GM19099 (cell line): ENCODE results near the gene SEZ6.

Source experiments
- POLR2A ChIP-seq: IDR thresholded peaks from 3 replicates; pipeline ENCODE4 v1.6.1; 2011; ENCODE audit warnings: low read depth; ENCODE audit not compliant: insufficient read length; ENCODE audit errors: extremely low read depth

SEZ6 gene

DNA sequence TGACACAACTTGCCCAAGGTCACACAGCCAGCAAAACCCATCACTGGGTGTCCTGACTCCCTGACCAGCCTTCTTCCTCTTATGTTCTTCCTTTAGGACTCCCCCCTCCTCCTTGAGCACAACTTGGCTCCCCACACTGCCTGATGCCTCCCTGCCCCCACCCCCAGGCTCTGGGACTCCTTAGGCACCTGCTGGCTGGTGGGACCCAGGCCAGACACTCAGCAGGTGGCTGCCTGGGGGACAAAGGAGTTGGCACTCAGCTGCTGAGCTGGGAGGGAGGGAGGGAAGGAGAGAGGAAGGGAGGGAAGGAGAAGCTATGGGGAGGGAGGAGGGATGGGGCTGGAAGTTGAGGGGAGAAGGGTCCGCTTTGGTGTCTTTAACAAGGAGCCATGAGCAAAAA is 8.0 kb downstream of the SEZ6 start:
- no peak for TF ChIP-seq POLR2A

DNA sequence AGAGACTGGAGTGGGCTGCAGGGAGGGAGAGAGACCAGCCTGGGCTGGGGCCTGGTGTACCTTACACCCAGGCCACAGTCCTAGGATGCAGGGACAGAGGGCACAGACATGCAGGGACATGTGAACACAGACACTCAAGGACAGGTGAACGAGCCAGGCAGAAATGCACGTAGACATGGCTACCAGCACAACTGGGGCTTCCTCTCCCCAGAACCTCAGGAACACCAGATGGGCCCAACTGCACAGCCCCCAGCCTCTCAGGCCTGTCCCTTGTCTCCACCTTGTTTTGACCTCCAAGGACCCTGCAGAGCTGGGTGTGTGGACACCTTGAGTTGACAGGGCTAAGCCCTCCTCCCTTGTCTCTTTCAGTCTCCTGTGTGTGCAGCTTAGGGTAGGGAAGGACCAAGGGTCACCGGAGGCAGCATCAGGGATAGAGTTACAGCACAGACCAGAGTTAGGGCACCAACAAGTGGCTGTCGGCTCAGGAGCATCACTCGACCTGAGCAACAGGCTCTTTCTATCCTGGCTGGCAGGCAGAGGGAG is 9.2 kb downstream of the SEZ6 start:
- TF ChIP-seq POLR2A, result no peak

DNA sequence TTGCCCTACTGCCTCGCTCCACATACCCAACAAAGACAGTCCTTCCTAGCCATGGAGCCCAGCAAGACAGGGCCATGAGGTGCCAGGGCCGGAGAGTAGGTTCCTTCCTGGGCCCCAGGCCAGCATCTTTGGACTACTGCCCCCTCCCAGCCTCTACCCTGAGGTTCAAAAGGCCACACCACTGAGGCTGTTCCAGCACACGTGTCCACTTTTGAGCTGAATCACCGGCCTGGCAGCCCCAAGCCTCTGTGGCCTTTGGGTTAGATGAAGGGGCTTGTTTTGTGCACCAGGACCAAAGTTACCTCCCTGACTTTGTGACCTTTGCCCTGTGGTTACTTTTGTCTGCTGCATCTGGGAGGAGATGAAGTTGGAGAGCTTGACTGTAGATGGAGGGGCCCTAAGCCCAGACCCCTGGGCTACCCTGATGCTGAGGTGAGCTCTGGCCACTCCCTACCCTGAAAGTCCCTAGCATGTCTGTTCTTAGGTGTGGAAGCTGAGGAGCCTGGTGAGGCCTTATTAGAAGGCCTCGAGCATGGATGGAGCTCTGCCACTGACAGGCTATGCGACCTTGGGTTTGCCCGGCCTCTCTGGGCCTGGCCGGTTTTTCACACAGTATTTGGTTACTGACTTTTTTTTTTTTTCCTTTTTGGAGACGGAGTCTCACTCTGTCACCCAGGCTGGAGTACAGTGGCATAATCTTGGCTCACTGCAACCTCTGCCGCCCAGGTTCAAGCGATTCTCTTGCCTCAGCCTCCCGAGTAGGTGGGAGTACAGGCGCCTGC is 12.0 kb downstream of the SEZ6 start:
- no peak for TF ChIP-seq POLR2A

- no peak for TF ChIP-seq POLR2A
Measured at GRCh38 chr17:28992625-28993600, 12.9 kb downstream of the SEZ6 start.

DNA sequence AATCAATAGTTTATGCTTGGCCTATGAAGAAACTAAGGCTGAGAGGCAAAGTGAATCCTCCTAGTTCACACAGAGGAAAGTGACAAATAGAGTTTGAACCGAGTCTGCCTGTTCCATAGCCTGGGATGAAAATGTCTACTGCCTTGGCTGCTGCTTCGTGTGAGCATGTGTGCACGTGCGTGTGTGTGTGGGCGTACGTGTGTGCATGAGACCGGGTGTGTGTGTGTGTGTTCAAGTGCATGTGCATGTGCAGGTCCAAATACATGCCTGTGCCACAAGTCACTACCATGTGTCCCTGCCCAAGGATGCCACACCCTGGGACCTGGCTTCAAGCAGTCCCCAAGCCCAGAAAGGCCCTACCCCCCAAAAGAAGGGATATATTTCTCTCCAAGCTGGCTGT is 13.6 kb downstream of the SEZ6 start:
- TF ChIP-seq POLR2A, result no peak

DNA sequence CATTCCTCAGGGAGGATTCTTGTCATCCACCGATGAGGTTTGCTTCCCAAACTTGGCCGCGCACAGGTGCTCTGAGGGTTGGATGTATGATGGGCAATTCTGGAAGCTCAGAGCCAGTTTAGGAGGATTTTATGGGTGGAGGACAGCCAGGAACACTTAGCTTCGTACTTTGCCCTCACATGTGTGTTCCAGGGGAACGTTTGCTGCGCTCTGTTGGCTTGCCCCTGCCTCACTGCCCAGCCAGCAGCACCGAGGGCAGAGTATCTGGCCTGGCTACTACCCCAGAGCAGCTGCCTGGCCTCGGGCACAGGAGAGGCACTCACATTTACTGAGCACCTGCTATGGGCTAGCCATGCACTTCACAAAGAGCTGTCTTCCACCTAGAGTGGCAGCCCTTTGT is 14.1 kb downstream of the SEZ6 start:
- TF ChIP-seq POLR2A, result no peak

- no peak for TF ChIP-seq POLR2A
Measured at GRCh38 chr17:28989028-28989427, 16.8 kb downstream of the SEZ6 start.

DNA sequence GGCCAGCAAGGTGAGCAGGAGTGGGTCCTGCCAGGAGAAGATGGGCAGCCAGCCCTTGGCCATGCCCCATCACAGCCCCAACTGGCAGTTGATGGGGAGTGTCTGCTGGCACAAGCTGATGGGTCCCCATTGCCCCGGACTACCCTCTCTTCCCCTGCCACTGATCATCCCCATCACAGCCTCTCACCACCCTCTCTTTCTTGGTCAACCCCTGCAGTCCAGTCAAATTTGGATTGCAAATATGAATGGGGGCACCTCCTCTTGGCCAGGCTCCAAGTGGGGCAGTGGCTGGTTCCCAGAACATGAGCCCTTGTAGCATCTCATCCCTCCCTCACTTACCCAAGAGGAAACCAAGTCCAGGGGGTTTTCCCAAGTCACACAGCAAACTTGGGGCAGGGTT is 17.4 kb downstream of the SEZ6 start:
- TF ChIP-seq POLR2A, result no peak

DNA sequence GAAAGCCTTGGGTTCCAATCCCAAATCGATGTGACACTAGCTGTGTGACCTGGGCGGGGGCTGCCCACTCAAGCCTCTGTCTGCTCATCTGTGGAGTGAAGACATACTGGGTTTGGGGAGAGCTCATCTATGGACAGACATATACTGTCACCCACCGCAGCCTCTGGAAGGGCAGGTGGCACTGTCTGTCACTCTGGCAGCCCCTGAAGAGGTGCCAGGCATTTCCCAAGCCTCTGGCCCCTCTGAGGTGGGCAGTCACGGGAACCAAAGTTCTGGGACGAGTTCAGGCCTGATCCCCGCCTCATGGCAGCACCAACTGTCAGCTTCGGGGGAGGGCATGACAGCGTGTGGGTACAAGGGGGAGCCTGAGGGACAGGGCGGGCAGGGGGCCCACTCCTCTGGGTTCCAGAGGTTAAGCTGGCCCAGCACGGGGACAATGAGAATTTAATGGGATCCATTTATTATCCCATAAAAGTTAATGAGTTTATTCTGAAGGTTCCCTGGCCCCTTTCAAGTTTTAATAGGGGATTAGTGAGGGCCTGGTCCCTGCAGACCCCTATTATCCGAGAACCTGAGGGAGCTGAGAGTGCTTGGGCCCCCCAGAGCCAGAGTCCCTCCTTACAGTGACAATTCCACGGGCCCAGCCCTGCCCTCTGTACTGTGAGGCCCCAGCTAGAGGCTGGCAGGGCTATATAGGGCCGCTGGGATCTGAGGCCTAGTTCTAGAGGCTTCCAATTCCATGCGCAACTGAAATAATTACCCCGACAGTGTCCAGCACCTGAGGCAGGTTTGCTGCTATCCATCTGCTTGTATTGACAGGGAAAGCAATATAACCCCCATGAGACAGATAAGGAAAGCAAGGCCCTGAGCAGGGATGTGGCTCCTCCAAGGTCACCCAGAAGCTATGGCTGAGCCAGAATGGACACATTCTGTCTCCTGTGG is 18.8 kb downstream of the SEZ6 start:
- no peak for TF ChIP-seq POLR2A

- TF ChIP-seq POLR2A, result no peak
Measured at GRCh38 chr17:28985950-28986713, 19.7 kb downstream of the SEZ6 start.

- no peak for TF ChIP-seq POLR2A
Measured at GRCh38 chr17:28983286-28984230, 22.3 kb downstream of the SEZ6 start.

DNA sequence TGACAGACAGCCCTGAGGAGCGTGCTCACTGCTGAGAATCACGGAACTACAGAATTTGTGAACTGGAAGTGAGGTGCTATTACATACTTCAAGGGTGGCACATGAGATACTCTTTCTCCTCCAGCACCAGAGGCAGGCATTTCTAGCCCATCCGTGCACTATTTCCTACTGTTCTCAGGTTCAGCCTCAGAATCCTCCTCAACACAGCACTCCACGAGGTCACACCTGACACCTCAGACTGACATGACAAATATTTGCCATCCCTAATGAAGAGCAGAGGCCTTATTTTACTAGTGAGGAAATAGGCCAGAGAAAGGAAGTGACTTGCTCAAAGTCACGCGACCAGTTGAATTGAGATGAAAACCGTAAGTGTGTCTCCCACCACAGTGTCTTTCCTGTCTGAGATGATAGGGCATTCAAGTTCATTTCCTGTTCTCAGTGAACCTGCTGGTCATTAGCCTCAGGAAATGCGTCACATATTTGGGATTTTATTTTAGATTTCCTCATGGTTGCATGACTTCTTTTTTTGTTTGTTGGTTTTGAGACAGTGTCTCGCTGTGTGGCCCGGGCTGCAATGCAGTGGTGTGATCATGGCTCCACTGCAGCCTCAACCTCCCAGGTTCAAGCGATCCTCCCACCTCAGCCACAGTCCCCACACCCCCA is 23.6 kb downstream of the SEZ6 start:
- no peak for TF ChIP-seq POLR2A

DNA sequence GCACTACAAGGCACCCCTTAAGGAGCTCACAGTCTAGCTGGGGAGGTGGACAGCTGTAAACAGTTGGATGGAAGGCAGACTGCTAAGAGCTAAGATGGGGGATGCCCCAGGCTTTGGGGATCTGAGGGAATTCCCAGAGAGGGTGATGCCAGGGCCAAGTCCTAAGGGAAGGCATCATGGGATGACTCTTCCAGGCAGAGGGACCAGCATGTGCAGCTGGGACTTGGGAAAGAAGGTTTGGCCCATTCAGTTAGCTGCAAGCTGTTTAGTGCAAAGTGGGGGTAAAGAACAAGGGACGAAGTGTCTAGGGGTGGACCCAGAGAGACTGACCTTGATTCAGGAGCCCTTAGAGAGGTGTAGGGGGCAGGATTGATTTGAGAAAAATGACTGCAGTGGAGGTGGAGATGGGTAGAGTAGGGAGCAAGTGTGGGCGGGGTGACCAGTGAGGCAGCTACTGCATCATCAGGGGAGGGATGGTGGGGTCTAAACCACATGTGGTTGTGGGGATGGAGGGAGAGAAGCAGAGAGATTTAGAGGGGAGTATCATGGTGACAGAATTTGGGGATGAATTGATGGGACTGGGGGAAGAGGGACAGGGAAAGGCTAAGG is 27.4 kb downstream of the SEZ6 start:
- no peak for TF ChIP-seq POLR2A
